ENCODE data around the gene ADH6.
"Not testable (repeated sequence)": the region's sequence is repeated elsewhere in the genome, so short reads cannot be mapped to it uniquely, and the experiment has no call there.

Gene ADH6

DNA sequence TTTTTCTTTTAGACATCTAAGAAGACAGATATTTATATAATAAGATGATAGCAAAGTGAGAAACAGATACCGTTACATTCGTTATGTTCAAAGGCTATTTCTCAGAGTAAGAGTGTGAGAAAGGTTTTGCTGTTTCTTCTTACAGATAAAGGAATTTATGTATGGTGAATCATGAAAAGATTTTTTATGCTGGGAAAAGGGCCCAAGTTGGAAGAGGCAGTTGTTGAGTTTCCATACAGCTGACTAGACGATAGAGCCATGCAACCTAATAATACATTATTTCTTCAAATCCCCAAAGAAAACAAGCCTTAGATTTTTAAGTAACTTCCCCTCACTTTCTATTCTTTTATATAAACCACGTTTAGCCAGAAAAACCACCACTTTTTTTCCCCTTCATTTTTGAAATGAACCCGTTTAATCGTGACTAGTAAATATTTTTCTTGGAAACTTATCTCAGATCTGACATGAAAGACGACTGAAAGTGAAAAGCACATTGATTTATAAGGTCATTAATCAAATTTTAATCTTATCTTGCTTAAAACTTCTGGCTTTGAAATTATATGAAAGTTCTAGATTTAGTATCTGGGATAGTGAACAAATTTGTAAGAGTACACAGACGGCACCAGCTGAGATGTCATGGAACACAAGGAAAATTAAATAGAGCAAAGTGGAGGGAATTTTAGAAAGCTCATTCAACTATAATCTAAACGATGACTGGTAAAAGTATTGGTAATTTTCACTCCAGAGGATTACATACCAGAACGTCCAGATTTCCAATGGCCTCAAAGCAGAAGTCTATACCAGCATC is 10.9 kb downstream of the ADH6 start:
- Mint-ChIP-seq H3K4me1 (no peaks in the 10 kb centered on the region), H3K27ac (no peak overlapping the region), H3K36me3 (no peaks in the 10 kb centered on the region), H3K27me3 (peaks cover 7% of the 10 kb centered on the region), H3K9me3 (no peaks in the 10 kb centered on the region), H3K4me3 (no peak overlapping the region)
- DNase-seq = no peak
- CTCF ChIA-PET = no interaction called here

DNA sequence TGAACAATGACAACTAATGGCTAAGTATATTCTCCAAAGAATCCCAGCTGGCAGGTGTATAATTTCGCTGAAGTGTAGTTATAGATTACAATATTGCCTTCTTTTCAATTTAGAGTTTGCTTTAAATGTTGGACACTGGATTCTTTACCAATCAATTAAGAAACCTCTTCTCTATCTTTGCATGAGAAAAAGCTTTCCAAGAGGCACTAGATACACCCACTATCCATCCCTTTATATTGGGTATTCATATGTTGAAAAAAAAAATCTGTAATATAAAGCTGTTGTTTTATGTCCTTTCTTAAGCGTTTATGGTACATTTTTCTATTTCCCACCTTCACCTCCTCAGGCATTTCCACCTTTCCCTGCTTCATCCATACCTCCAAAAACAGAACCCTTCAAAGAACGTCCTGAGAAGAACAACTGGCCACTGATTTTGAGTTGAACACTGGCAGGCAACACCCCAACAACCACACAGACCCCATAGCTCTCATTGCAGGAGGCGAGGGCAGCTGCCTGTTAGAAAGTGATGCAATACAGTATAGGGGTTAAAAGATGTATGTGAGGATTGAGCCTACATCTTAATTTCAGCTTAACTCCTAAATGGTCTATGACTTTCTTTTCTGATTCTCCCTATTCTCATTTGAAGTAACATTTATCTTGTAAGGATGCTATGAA is 11.8 kb downstream of the ADH6 start:
- no peak overlapping the region for H3K4me3 Mint-ChIP-seq
- CTCF ChIA-PET = interaction anchor here (0.6 kb wide), 1 partner anchor 96 kb away, joined by 3 read pairs; no protein-coding TSS in a partner anchor
- no peaks in the 10 kb centered on the region for H3K4me1 Mint-ChIP-seq
- peaks cover 7% of the 10 kb centered on the region for H3K27me3 Mint-ChIP-seq
- no peak for DNase-seq
- H3K36me3 Mint-ChIP-seq = no peaks in the 10 kb centered on the region
- no peak overlapping the region for H3K27ac Mint-ChIP-seq
- no peaks in the 10 kb centered on the region for H3K9me3 Mint-ChIP-seq

DNA sequence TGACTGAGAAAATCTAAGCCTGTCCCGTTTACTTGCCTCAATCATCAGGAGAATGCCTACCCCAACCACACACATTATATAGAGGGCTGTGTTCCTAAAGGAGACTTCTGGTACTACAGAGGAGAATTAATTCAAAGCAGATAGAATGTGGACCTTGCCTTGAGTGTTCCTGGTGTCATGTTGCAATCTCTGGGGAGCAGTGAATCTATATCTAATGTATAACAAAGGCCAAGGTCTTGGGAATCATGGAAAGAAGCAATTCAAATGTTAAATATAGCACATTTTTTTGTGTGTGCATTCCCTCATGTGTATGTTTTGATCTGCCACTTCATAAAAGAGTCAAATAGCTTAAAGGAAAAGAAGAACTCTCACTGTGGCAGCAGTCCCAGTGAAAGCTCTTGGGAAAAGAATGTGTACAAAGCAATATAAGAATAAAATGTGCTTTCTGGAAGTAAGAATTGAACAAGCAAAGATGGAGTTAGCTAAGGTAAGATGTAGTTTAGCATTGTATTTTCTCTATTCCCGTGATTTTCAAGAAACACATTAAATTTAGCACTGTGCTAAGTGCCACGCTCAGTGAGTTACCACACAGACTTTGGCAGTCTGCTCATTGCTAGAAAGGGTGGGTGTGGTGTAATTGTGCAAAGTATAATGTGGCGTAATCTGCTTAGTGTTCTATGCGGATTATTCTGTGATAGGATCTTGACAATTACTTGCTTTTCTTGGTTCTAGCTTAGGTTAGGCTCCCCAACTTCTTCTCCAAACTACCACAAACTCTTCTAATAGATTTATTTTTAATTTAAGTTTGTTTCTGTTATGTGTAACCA is 13.7 kb downstream of the ADH6 start:
- Mint-ChIP-seq H3K36me3 (no peaks in the 10 kb centered on the region), H3K4me3 (no peak overlapping the region), H3K27ac (no peak overlapping the region), H3K27me3 (peaks cover 7% of the 10 kb centered on the region), H3K9me3 (no peaks in the 10 kb centered on the region), H3K4me1 (no peaks in the 10 kb centered on the region)
- CTCF ChIA-PET = no interaction called here
- no peak for DNase-seq

DNA sequence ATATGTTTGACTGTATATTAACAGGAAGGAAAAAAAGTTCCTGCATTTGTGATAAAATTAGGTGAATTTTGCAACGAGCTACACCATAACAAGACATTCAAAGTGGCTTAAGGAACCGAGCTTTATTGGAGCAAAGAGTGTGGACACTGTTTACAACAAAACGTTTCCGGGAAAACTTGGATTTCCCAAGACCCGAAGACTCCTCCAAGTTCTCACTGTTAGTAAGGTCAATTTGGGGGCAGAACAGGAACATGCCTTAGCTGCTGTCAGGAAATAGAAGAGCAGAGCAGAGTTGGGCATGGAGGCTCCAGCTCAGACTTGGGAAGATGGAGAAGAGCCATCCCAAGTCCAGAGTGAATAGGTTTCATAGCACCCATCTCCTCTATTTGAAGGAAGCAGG is 16.5 kb downstream of the ADH6 start:
- H3K36me3 Mint-ChIP-seq = no peaks in the 10 kb centered on the region
- peaks cover 4% of the 10 kb centered on the region for H3K27me3 Mint-ChIP-seq
- H3K4me1 Mint-ChIP-seq = no peaks in the 10 kb centered on the region
- no peak overlapping the region for H3K27ac Mint-ChIP-seq
- no peaks in the 10 kb centered on the region for H3K9me3 Mint-ChIP-seq
- no peak overlapping the region for H3K4me3 Mint-ChIP-seq
- CTCF ChIA-PET = no interaction called here
- no peak for DNase-seq

DNA sequence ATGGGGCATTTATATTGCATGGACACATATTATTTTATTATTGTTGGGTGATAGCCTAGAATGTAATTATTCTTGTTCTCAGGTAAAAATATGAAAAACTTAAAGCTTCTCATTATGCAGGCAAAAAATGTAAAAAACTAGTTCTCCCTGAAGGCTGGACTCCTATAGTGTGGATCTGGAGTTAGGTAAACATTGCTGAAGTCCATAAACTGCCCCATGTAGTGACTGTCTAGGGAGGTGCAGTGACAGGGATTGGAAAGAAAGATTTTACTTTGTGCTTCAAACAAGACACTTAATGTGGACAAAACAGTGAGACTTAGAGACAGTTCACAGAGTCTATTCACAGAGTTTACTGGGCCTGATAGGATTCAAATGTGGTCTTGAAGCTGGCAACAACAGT is 17.0 kb downstream of the ADH6 start:
- CTCF ChIA-PET = no interaction called here
- H3K27ac Mint-ChIP-seq = no peak overlapping the region

DNA sequence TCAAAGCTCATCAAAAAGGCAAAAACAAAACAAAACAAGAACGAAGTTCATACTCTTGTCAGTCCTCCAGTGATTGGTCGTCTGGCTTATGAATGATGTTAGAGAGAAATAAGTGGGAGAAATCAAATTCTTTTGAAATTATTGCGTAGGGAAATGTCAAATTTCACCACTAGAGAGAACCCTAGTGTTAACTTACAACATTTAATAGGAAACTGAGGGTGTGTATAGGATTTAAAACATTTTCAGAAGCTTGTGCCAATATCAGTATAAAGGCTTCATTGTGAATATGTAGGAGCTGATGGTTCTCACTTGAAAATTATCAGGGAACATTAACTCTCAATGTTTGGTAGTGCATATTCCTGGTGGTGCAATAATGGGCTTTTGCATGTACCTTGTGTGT is 17.4 kb downstream of the ADH6 start:
- Mint-ChIP-seq H3K27me3 (no peaks in the 10 kb centered on the region), H3K36me3 (no peaks in the 10 kb centered on the region), H3K4me1 (no peaks in the 10 kb centered on the region), H3K27ac (no peak overlapping the region), H3K4me3 (no peak overlapping the region), H3K9me3 (no peaks in the 10 kb centered on the region)
- CTCF ChIA-PET = no interaction called here
- DNase-seq = no peak

More for the DNA sequence above, 17.0 kb downstream of the ADH6 start:
- Mint-ChIP-seq H3K36me3 (no peaks in the 10 kb centered on the region), H3K9me3 (no peaks in the 10 kb centered on the region), H3K27me3 (no peaks in the 10 kb centered on the region), H3K4me1 (no peaks in the 10 kb centered on the region), H3K4me3 (no peak overlapping the region)
- no peak for DNase-seq

DNA sequence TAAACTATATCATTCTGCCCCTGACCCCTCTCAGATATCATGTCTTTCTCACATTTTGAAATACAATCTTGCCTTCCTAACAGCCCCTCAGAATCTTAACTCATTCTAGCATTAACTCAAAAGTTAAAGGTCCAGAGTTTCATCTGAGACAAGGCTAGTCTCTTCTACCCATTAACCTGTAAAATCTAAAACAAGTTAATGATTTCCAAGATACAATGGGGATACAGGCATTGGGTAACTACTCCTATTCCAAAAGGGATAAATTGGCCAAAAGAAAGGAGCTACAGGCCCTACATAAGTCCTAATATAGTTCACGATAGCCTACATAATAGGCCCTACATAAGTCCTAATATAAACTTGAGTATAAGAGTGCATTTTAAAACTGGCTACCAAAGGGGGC is 18.9 kb downstream of the ADH6 start:
- H3K9me3 Mint-ChIP-seq = no peaks in the 10 kb centered on the region
- no peaks in the 10 kb centered on the region for H3K4me1 Mint-ChIP-seq
- no peak for DNase-seq
- no peak overlapping the region for H3K27ac Mint-ChIP-seq
- CTCF ChIA-PET = no interaction called here
- no peaks in the 10 kb centered on the region for H3K27me3 Mint-ChIP-seq
- no peaks in the 10 kb centered on the region for H3K36me3 Mint-ChIP-seq
- no peak overlapping the region for H3K4me3 Mint-ChIP-seq

DNA sequence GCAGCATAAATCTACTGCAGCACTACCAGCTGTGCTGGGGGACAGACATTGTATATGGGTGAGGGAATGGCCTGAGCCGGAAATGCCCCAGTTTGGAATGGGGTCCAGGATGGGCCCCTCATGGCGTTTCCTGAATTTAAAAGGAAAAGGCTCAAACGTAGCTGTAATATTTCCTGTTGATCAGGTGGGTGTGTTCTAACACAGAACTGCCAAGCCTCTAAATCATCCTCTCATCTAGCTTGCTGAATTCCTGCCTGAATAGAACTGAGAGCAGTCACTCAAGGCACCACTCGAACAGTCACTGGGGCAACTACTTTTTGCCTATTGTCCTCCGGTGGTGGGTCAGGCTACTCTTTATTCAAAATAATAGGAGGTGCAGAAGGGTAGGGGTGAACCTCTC is 28.7 kb downstream of the ADH6 start:
- DNase-seq = no peak
- no peak overlapping the region for H3K4me3 Mint-ChIP-seq
- no peak overlapping the region for H3K27ac Mint-ChIP-seq
- no peaks in the 10 kb centered on the region for H3K36me3 Mint-ChIP-seq
- CTCF ChIA-PET = no interaction called here
- H3K27me3 Mint-ChIP-seq = no peaks in the 10 kb centered on the region
- peaks cover 18% of the 10 kb centered on the region for H3K9me3 Mint-ChIP-seq
- H3K4me1 Mint-ChIP-seq = no peaks in the 10 kb centered on the region

DNA sequence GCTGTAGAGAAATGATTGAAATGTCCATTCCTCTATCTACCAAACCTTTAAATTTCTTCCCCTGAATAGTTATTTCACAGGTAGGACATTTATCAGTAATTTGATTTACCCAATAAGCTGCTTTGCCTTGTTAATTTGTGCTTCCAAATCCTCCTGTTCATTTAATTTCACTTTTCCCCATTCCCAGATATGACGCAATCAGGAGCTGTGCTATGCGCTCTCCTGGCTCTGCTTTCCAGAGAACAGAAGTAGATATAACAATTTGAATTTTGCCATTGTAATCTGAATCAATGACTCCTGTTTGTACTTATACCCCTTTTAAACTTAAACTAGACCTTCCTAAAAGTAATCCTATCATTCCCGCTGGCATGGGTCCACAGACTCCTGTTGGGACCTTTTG is 29.1 kb downstream of the ADH6 start:
- H3K27me3 Mint-ChIP-seq, H3K4me3 Mint-ChIP-seq, H3K36me3 Mint-ChIP-seq, DNase-seq, H3K27ac Mint-ChIP-seq, H3K4me1 Mint-ChIP-seq, CTCF ChIA-PET: not testable (repeated sequence)
- H3K9me3 Mint-ChIP-seq = peaks cover 18% of the 10 kb centered on the region

DNA sequence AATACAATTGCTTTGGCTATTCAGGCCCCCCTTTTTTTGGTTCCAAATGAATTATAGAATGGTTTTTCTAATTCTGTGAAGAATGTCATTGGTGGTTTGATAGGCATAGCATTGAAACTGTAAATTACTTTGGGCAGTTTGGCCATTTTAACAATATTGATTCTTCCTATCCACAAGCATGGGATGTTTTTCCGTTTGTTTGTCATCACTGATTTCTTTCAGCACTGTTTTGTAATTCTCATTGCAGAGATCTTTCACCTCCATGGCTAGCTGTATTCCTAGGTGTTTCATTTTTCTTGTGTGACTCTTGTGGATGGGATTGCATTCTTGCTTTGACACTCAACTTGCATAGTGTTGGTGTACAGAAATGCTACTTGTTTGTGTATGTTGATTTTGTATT is 33.0 kb downstream of the ADH6 start:
- Mint-ChIP-seq H3K4me1 (no peaks in the 10 kb centered on the region), H3K36me3 (no peaks in the 10 kb centered on the region), H3K9me3 (peaks cover 12% of the 10 kb centered on the region), H3K4me3 (no peak overlapping the region), H3K27ac (no peak overlapping the region), H3K27me3 (no peaks in the 10 kb centered on the region)
- no peak for DNase-seq
- CTCF ChIA-PET = no interaction called here

DNA sequence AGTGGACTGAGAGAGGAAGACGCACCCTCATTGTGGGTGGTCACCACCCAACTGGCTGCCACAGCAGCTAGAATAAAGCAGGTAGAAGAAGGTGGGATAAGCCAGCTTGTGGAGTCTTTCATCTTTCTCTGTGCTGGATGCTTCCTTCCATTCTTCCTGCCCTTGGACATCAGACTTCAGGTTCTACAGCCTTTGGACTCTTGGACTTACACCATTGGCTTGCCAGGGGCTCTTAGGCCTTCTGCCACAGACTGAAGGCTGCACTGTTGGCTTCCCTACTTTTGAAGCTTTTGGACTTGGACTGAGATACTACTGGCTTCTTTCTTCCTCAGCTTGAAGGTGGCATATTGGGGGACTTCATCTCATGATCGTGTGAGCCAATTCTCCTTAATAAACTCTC is 33.5 kb downstream of the ADH6 start:
- CTCF ChIA-PET = no interaction called here
- H3K4me1 Mint-ChIP-seq = no peaks in the 10 kb centered on the region
- H3K9me3 Mint-ChIP-seq = peaks cover 9% of the 10 kb centered on the region
- no peak overlapping the region for H3K4me3 Mint-ChIP-seq
- no peak for DNase-seq
- no peaks in the 10 kb centered on the region for H3K27me3 Mint-ChIP-seq
- no peak overlapping the region for H3K27ac Mint-ChIP-seq
- H3K36me3 Mint-ChIP-seq = no peaks in the 10 kb centered on the region

DNA sequence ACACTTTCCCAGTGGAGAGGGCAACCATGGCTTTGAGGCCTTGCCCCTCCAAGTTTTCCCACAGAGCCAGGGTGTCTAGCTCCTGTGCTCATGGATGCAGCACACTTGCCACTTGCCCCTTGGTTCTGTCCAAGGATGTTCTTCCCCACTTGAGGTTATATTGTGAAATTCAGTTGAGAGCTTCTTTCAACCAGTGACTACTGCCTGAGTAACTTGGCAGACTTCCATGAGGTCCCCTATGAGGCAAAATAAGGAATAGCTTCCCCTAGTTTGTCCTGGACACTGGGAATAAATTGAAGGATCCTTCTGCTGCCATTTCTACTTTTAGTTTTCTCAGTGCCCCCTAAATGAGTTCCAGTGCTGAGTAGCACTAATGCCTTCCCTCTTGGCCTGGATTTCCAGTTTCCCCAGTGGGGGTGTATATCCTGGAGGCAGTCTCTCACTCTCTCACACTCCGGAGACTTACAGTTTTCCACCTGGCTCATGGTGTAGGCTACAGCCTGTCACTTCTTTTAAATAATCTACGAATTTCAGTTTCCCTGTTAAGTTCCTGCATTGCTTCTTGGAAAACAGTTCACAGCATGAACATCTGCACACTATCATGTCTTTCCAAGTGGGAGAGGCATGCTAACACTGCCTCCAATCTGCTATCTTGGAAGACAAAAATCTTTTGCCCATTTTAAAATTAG is 38.5 kb downstream of the ADH6 start:
- Mint-ChIP-seq H3K27me3 (no peaks in the 10 kb centered on the region), H3K4me1 (no peaks in the 10 kb centered on the region), H3K4me3 (no peak overlapping the region), H3K36me3 (no peaks in the 10 kb centered on the region), H3K27ac (no peak overlapping the region), H3K9me3 (no peaks in the 10 kb centered on the region)
- CTCF ChIA-PET = no interaction called here
- no peak for DNase-seq

DNA sequence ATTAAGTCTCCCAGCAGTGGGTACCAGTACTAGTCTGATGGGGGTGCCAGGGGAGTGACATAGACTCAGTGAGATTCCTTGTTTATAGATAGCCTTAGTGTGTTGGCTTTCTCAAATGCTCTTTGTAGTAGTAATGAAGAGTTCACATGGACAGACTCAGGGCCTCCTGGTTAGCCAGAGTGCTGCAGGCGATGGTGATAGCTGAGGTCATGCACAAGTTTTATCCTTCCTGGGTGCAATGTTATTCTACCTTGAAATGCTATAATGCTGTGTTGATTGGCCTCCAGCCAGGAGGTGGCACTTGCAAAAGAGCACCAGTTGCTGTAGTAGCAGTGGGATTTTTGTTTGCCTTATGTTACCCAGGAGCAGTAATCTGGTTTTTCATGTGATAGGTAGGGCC is 39.4 kb downstream of the ADH6 start:
- DNase-seq = no peak
- H3K36me3 Mint-ChIP-seq = no peaks in the 10 kb centered on the region
- H3K9me3 Mint-ChIP-seq = peaks cover 2% of the 10 kb centered on the region
- H3K27me3 Mint-ChIP-seq = no peaks in the 10 kb centered on the region
- H3K4me1 Mint-ChIP-seq = no peaks in the 10 kb centered on the region
- CTCF ChIA-PET = no interaction called here
- H3K27ac Mint-ChIP-seq = no peak overlapping the region
- no peak overlapping the region for H3K4me3 Mint-ChIP-seq

DNA sequence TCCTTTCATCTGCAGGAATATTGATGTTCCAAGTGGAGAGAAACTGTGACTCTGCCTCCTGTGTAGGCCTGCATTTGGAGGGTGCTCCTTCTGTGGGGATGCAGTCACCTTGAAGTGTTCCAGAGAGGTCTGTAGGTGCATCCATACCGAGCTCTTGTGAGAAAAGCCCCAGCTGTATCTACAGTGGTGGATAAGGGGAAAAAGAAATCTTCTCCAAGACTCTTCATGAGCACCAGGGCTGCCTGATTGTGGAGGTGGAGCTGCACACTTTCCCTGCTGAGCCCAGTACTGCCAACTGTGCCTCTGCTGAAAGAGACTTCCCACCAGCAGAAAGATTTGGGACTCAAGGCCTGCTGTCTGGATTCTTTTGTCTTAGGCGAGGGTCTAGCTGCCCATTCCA is 39.9 kb downstream of the ADH6 start:
- Mint-ChIP-seq H3K27me3 (no peaks in the 10 kb centered on the region), H3K36me3 (no peaks in the 10 kb centered on the region), H3K27ac (no peak overlapping the region), H3K4me1 (no peaks in the 10 kb centered on the region), H3K9me3 (peaks cover 2% of the 10 kb centered on the region), H3K4me3 (no peak overlapping the region)
- CTCF ChIA-PET = no interaction called here
- DNase-seq = no peak
